Ecto neural progenitor cell (in vitro differentiated cells): Measurements from ENCODE around the gene PAX2.

Source experiments
- DNase-seq: peaks from one replicate; pipeline ENCODE4 v3.0.0-alpha.2; 2018; ENCODE audit warnings: low spot score

The PAX2 gene

DNA sequence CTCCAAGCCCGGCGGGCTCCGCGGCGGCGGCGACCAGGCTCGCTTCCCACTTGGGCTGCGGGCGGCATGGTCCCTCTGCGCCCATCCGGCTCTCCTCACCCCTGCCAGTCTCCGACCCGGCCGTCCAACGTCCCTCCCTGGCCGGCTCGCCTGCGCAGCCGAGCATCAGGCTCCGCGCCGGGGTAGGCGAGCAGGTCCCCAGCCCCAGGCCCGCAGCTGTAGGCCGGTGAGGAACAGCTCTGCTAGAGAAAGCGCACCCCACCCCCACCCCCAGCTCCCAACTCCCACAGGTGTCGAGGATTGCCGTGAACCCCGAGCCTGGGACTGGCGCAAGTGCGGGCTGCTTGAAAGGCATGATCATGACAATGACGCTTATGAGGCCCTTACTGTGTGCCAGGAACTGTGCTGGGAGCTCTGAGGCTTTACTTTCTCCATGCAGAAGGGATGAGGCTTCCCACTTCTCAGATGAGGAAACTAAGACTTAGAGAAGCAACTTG lies 20.8 kb upstream of the PAX2 start:
- peak; percentile 51 for DNase-seq

DNA sequence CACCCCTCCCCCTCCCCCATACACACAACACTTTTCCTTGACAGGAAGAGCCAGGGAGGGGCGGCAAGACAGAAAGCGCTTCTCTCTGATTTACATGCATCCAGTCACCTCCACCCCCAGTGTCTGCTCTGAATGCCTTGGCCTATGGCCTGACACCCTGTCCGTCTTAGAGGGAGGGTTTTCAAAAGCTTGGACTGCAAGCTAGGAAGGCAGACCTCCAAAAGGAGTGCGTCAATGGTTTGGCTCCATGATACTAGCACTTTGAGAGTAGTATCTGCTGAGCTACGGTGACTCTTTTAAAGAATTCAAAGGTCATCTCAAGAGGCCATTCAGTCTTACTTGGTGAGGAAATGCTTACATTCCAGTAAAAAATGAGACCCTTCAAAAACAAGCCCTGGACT lies 20.3 kb upstream of the PAX2 start:
- DNase-seq, result peak; percentile 49

GRCh38 chr10:100725869-100726426 lies 19.4 kb upstream of the PAX2 start:
- DNase-seq, result peak; percentile 46

- DNase-seq, result no peak
Observed at GRCh38 chr10:100727808-100728207, 17.6 kb upstream of the PAX2 start.

GRCh38 chr10:100728928-100729861 lies 16.2 kb upstream of the PAX2 start:
- peak; percentile 81 for DNase-seq

- DNase-seq, result no peak
Observed at GRCh38 chr10:100729862-100730724, 15.3 kb upstream of the PAX2 start.

GRCh38 chr10:100730725-100731406 lies 14.5 kb upstream of the PAX2 start:
- DNase-seq, result no peak

DNA sequence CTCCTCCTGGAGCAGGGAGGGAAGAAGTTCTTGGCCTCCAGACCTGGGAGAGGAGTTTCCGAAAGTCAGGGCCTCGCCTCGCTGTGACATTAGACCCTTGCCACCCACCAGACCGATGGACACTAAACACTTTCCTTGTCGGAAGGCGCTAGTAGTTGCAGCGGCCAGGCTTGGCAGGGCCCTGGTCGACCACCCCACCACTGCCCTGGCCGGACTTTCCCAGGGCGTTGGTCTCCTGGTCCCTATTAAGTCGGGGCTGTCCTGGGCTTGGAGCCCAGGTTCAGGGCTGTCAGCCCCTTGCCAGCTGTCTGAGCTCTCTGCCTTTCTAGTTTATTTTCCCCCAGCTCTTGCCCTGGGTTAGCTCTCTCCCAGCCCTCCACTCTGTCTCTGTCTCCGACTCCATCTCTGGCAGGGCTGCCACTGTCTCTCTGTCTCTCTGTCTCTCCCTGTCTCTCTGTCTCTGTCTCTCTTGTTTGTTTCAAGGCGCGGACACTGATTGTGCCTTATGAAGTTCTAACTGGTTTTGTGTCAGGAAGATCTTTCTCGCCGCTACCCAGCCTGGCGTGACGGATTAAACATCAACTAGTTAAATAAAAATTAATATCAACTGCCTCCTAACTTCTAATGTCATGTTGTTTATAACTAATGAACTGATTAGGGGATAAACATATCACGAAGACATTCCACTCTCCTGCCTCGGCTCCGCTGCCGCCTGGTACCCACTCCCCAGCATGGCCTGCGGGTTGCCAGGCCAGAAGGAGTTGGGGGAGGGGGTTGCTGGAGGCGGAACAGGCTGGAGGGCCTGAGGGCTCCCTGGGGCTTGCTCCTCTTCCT lies 13.8 kb upstream of the PAX2 start:
- DNase-seq, result no peak

- DNase-seq, result no peak
Observed at GRCh38 chr10:100732241-100732596, 13.2 kb upstream of the PAX2 start.

DNA sequence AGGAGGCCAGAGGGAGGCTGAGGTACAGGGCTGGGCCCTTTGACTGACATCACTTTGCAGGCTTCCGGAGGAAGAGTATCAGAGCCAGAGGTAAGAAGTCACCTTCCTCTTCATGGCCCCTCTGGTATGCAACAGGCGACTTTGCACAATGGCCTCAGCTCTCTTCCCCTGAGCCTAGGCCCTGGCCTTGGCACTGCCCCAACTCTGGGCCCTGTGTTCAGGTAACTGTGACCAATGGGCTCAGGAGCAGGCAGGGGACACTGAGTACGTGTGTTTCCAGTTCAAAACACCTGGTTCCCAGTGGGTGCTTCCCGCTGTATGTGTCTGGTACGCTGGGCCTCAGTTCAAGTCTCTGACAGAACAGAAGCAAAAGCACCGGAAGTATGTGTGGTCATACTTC lies 12.1 kb upstream of the PAX2 start:
- DNase-seq, result no peak

- DNase-seq, result no peak
Observed at GRCh38 chr10:100734295-100735086, 10.9 kb upstream of the PAX2 start.

- DNase-seq, result no peak
Observed at GRCh38 chr10:100735087-100735336, 10.4 kb upstream of the PAX2 start.

DNA sequence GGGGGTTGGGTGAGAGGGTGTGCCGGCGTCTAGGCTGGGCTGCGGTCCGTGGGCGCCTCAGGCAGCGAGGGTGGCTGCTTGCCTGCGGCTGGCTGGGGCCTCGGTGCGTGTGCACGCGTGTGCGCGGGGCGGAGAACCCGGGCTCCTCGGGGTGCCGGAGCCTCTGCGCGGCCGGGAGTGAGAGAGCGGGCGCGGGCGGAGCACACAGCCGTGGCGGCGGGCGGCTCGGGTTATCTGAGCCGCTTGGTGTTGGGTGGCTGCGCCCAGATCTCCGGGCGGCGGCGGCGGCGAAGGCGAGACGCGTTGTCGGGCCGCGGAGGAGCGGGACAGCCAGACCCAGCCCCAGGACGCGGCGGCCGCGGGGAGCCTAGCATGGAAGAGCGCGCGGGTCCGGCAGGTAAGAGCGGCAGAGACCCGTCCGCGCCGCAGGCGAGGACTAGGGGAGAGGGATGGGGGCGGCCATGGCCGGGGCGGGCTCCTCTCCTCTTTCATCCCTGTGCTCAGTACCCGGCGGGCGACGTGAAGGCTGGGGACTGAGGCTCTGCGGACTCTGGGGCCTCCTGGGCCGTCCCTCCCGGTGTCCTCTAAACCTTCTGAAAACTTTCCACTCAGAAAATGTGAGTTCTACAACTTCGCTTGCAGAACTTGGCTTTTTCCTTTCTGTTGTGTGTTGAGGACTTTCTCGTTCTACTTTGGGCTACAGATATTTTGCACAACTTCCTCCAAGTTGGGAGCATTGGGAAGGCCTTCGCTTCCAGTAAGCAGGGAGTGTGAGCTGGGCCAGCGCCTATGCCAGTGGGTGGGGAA lies 9.8 kb upstream of the PAX2 start:
- no peak for DNase-seq

DNA sequence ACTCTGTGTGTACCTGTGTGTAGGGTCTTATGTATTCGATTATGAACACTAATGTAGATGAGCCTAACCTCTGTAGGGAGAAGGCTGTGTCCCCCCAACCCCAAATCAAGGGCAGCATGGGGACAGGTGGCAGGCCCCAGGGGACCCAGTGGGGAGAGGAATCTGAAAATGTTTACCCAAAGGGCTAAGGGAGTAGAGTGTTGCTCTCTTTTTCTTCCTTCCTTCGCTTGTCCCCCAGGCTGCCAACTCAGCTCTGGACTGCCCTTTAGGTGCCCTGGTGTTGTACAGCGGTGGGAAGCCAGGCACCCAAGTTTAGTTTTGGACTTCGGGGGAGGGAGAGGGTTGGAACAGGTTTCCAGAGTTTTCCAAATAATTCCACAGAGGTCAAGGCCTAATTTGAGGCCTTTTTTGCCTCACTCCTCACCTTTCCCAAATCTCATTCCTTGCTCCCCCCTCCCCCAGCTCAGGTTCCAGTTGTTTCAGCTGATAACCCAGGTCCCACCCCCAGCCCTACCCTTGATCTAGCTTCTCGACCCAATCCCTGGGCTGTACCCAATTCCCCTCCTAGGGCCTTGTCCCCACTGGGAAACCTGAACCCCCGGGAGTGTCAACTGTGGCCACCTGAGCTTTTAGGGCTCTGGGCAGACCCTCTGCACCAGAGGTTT lies 9.1 kb upstream of the PAX2 start:
- no peak for DNase-seq

GRCh38 chr10:100736809-100737354 lies 8.5 kb upstream of the PAX2 start:
- no peak for DNase-seq

- peak; percentile 59 for DNase-seq
Observed at GRCh38 chr10:100737355-100738054, 7.9 kb upstream of the PAX2 start.

GRCh38 chr10:100738055-100738827 lies 7.1 kb upstream of the PAX2 start:
- peak; percentile 53 for DNase-seq
